Middle frontal gyrus (tissue), 1 donor: Measurements from ENCODE around the gene SDHAF4.
"Not testable (repeated sequence)": the region's sequence is repeated elsewhere in the genome, so short reads cannot be mapped to it uniquely, and the experiment has no call there.

Experiments
- DNase-seq: peaks from one replicate; pipeline ENCODE4 v3.0.0-alpha.2; 2015; ENCODE audit warnings: low spot score; ENCODE audit errors: extremely low spot score

SDHAF4 gene

GRCh38 chr6:70592391-70593117 is 25.8 kb downstream of the SDHAF4 start:
- DNase-seq: no peak

DNA sequence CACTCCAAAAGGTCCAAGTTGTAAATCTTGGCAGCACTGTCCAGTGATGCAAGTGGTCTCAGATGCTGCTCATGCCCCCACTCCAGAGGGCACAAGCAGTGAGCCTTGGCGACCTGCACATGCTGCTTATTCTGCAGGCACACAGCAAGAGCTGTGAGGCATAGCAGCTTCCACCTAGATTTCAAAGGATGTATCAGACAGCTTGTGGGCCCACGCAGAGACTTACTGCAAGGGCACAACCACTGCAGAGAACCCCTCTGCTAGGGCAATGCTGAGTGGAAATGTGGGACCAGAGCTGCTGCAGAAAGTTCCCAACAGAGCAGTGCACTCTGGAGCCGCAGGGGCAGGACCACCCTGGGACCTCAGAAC is 26.4 kb downstream of the SDHAF4 start:
- DNase-seq: no peak

- no peak for DNase-seq
These were observed 32.5 kb downstream of the SDHAF4 start for GRCh38 chr6:70599187-70599586.

GRCh38 chr6:70601014-70601413 is 34.3 kb downstream of the SDHAF4 start:
- no peak for DNase-seq

DNA sequence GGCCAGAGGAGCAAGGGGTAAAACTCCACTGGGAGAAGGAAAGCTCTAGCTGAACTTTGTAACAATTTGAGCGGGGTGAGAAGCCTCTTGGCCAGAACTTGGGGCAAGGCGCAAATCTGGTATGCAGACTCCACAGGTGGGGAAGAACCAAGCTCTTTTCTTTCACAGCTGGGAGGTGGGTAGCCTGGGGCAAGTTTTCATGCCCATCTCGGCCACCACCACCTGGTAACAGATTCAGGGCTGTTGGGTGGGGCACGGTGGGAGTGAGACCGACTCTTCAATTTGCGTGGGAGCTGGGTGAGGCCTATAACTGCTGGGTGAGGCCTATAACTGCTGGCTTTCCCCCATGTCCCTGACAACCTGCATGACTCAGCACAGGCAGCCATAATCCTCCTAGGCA is 37.5 kb downstream of the SDHAF4 start:
- no peak for DNase-seq

- DNase-seq: not testable (repeated sequence)
These were observed 40.6 kb downstream of the SDHAF4 start for GRCh38 chr6:70607371-70607770.

DNA sequence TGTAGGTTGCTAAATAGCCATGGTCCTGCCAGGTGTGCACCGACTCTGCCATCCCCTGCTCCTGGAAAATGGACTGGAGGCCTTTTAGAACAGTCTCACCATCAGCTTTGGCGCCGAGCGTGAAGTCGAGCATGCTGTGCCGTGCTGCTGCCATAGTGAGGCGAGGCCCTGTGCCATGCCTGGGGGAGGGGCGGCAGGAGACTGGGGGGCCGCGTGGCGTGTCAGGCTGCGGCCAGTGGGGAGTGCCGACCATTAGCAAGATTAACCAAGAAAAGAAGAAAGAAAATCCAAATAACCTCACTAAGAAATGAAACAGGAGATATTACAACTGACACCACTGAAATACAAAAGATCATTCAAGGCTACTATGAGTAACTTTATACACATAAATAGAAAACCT is 42.5 kb downstream of the SDHAF4 start:
- DNase-seq: not testable (repeated sequence)

DNA sequence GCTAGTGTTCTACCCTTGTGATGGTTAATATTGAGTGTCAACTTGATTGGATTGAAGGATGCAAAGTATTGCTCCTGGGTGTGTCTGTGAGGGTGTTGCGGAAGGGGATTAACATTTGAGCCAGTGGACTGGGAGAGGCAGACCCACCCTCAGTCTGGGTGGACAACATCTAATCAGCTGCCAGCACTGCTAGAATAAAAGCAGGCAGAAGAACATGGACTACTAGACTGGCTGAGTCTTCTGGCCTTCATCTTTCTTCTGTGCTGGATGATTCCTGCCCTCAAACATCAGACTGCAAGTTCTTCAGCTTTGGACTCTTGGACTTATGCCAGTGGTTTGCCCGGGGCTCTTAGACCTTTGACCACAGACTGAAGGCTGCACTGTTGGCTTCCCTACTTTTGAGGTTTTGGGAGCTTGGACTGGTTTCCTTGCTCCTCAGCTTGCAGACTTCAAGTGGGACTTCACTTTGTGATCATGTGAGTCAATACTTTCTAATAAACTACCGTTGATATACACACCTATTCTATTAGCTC is 50.1 kb downstream of the SDHAF4 start:
- no peak for DNase-seq

DNA sequence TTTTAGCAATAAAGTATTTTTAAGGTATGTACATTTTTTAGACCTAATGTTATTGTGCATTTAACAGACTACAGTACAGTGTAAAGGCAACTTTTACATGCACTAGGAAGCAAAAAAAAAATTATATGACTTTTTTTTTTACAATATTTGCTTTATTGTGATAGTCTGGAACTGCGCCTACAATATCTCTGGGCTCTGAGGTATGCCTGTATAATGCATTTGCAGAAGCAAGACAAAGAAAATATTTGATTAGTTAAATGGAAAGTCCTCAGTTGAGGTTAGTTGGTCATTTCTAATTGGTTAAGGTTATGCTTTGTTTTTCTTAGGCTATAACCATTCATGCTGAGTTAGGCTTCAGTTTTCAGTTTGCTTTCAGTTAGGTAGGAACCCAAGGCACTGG is 54.0 kb downstream of the SDHAF4 start:
- DNase-seq: no peak

GRCh38 chr6:70622461-70622860 is 55.7 kb downstream of the SDHAF4 start:
- no peak for DNase-seq

DNA sequence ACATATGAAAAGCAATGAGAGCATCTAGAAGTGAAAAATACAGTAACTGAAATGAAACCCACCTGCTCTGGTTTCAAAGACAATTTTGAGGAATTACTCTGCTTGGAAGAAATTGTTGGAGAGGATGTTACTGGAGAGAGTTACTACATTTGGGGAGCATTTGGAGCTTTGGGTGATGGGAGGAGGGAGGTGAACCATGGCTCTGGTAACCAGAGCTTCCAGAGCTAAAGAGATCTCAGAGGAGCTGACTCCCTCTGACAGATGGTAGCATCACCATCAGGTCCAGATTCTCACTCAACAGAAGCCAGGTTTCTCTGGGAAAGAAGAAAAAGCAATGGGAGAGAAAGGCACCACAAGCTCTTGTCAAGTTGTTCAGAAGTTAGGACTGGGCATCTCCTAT is 58.7 kb downstream of the SDHAF4 start:
- no peak for DNase-seq

GRCh38 chr6:70627500-70628254 is 60.9 kb downstream of the SDHAF4 start:
- DNase-seq: no peak

GRCh38 chr6:70629929-70630328 is 63.2 kb downstream of the SDHAF4 start:
- DNase-seq: no peak

- DNase-seq: no peak
These were observed 67.1 kb downstream of the SDHAF4 start for GRCh38 chr6:70633870-70634269.

GRCh38 chr6:70636596-70636995 is 69.9 kb downstream of the SDHAF4 start:
- no peak for DNase-seq

- no peak for DNase-seq
These were observed 71.7 kb downstream of the SDHAF4 start for GRCh38 chr6:70638468-70638867.
